Esophagus mucosa (tissue), 1 donor: ENCODE measurements around the gene GNB4. TPM values are rescaled to one million over a fixed set of nuclear protein-coding genes. Genes with fewer than 3 reads are reported as not detected.

ENCODE experiments used
- ATAC-seq: fragments of 200-7000 bp; cut with Tn5 transposase; one replicate; pipeline ENCODE4 v1.9.1; 2020
- total RNA-seq: library from RNA; stranded (reverse); gene quantifications from one replicate; pipeline ENCODE4 v1.2.4, GENCODE V29; 2023
- donor health status: DM: yes; HTN: yes; CAD: no.

The GNB4 gene
- total RNA-seq, 1 donor from 2014 or later = 13.2 TPM

DNA sequence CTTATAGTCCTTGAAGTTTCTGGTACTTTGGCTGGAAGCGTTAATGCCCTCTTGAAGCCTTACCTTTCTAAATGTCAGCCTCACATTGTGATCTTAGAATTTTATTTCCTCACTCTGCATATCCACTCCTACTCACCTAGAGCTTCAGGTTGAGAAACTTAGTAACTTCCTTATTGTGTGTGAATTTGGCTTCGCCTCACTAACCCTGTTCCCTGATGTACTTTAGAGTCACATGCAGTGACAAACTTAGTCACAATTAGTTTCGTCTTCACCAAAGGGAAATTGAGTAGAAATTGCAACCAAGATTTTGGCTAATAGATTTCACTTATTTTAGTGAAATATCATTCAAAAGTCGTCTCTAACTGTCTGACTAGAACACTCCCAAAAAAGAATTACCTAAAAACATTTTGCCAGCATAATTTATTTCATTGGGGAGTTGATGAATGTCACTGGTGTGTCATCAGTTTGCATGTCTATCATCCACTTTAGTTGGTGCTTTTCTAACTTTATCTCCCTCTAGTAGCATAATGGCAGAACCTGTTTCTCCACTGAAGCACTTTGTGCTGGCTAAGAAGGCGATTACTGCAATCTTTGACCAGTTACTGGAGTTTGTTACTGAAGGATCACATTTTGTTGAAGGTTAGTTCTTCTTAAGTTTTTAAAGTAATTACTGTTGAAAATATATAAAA, 102.8 kb downstream of the GNB4 start:
- ATAC-seq = peak; percentile 73

DNA sequence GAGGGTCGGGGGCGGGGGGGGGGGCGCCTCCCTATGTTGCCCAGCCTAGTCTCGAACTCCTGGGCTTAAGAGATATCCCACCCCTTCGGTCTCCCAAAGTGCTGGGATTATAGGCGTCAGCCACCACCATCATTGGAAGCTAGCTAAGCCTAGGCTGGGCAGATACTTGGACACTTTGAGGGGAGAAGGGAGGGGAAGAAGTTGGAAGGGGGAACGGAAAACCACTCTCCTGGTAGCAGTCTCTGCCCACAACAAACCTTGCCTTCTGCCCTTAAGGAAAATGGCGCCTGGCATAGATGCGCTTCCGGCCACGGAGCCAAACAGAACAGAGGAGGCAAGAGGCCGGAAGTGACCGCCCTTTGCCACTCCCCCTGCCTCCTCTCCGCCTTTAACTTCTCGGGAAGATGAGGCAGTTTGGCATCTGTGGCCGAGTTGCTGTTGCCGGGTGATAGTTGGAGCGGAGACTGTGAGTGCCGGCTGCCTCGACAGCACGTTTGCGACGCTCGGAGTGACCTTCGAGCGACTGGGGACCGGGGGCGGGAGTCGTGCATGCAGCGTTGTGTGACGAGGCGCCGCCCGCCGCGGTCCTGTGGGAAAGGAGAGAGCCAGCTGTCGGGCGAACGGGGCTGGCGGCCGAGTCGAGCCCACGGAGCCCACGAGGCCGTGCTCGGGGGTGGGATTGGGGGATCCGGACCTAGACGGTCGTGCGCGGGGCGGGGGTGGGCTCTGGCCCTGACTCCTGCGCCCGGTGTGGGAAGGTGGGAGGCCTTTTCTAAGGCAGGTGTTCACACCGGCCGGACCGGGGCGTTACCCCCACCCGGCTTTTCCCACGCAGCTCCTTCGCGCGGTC, 103.7 kb downstream of the GNB4 start, which contains the start of gene MFN1:
Gene MFN1 (plus strand): TSS at position 365 of the 850 bp plus-strand sequence. CDS start 1,143 bp downstream, outside the sequence.
- ATAC-seq = peak; percentile 99

Other genes with a start within 250 kb of the GNB4 start
- gene KCNMB3, start 200.4 kb downstream of the GNB4 start, total RNA-seq = 0.68 TPM
- 14.1 TPM for gene ZNF639, start 128.4 kb downstream of the GNB4 start, total RNA-seq
- gene MFN1, start 103.8 kb downstream of the GNB4 start, total RNA-seq = 42.0 TPM
- 36.4 TPM for gene ACTL6A, start 111.5 kb upstream of the GNB4 start, total RNA-seq
- 23.6 TPM for gene MRPL47, start 153.2 kb upstream of the GNB4 start, total RNA-seq
- 98.9 TPM for gene NDUFB5, start 153.3 kb upstream of the GNB4 start, total RNA-seq
- gene USP13, start 201.6 kb upstream of the GNB4 start, total RNA-seq = 3.3 TPM